IPS-18c (cell line): ENCODE measurements around the gene ZGPAT.
A peak's percentile ranks its signal among the peaks of the same experiment; 100 is the strongest.
"Not testable (repeated sequence)": the region's sequence is repeated elsewhere in the genome, so short reads cannot be mapped to it uniquely, and the experiment has no call there.

Source experiments
- H3K4me3 ChIP-seq: 2 replicates; pipeline ENCODE4 v1.7.0; 2013; ENCODE audit warnings: low read depth, mild to moderate bottlenecking, low read length, moderate library complexity; ENCODE audit not compliant: insufficient read depth
- H3K9me3 ChIP-seq: one replicate; pipeline ENCODE4 v1.6.1; 2013; ENCODE audit warnings: mild to moderate bottlenecking, low read length, moderate library complexity; ENCODE audit not compliant: control insufficient read depth, insufficient read depth

ZGPAT gene

DNA sequence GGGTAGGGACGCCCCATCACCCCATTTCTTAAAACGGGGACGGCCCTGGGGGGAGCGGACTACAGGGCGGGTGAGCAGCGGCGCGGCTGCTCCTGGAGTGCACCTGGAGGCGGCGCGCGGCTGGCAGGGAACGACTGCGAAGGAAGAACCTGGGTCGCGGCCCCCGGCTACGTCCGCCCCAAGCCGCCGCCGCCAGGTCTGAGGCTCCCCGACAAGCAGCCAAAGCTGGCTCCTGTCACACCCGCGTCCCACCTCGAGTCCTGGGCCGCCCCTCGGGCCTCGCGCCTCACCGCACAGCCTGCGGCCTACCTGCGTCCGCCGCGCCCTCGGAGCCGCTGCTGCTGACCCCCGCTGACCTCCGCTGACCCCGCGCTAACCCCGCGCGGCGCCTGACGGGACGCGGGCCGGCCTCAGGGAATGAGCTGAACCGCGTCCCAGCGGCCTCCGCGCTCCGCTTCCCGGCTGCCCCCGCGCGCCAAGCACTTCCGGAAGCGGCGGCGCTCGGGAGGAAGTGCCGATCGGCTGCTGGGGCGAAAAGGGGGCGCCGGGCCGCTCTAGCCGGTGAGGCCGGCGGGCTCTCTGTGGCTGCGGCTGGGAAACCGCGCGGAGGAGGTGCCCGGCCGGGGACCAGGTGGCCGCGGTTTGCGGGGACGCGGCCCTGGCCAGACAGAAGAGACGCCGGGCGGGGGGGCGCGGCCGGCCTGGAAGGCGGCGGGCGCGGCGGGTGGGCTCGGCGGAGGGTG, at the start of gene ZGPAT, which contains the start of gene ARFRP1:
ZGPAT (plus strand) TSS at position 482 of the 743 bp plus-strand sequence. CDS start 542 bp downstream, outside the sequence.
ARFRP1 (minus strand) TSS at position 419 of the 743 bp plus-strand sequence. CDS start 885 bp downstream, outside the sequence.
- H3K9me3 ChIP-seq = no peaks in the 10 kb centered on the region
- H3K4me3 ChIP-seq = peak within 1 kb of the TSS; percentile 90

GRCh38 chr20:63658749-63659187, 49.1 kb upstream of the ZGPAT start:
- Histone ChIP-seq H3K9me3 (no peaks in the 10 kb centered on the region), H3K4me3 (peak overlapping the region; percentile 100)

GRCh38 chr20:63659370-63659769, 48.5 kb upstream of the ZGPAT start:
- H3K4me3 ChIP-seq = peak overlapping the region; percentile 100
- H3K9me3 ChIP-seq = no peaks in the 10 kb centered on the region

DNA sequence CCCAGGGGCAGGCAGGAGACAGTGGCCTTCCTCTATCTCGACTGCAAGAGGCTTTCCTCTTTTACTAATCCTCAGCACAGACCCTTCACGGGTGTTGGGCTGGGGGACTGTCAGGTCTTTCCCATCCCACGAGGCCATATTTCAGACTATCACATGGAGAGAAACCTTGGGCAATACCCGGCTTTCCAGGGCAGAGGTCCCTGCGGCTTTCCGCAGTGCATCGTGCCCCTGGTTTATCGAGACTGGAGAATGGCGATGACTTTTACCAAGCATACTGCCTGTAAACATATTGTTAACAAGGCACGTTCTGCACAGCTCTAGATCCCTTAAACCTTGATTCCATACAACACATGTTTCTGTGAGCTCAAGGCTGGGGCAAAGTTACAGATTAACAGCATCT, 47.7 kb upstream of the ZGPAT start:
- H3K4me3 ChIP-seq, H3K9me3 ChIP-seq: not testable (repeated sequence)

DNA sequence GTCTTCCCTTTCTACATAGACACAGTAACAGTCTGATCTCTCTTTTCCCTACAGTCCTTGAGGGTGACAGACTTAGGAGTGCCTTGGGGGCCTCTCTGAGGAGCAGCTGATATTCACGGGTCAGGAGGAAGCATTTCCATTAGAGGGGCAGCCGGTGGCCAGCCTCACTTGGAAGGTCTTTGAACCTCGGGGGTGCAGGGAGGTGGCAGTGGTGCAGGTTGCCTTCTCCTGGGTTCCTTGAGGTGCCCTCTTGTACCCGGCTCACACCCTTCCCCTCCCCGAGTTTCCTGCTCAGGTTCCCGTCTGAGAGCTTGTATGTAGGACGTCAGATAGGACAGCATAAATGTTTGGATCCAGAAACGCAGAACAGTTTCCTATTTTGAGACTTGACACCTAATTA, 47.2 kb upstream of the ZGPAT start:
- Histone ChIP-seq H3K4me3 (no peak overlapping the region), H3K9me3 (no peaks in the 10 kb centered on the region)

DNA sequence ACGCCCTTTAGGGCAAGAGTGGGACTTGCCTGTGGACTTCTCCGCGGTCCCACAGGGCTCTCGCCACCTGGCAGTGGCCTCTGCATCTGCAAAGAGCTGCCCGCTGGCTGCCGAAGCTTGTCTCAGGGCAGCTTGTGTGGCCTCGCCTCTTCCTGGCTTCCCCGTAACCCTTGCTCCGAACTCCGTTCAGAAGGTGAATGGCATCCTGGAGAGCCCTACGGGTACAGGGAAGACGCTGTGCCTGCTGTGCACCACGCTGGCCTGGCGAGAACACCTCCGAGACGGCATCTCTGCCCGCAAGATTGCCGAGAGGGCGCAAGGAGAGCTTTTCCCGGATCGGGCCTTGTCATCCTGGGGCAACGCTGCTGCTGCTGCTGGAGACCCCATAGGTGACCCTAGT, 46.7 kb upstream of the ZGPAT start:
- Histone ChIP-seq H3K9me3 (no peaks in the 10 kb centered on the region), H3K4me3 (no peak overlapping the region)

- Histone ChIP-seq H3K9me3 (no peaks in the 10 kb centered on the region), H3K4me3 (no peak overlapping the region)
Observed at GRCh38 chr20:63661959-63662812, 45.7 kb upstream of the ZGPAT start.

GRCh38 chr20:63662813-63663189, 45.0 kb upstream of the ZGPAT start:
- Histone ChIP-seq H3K4me3 (no peak overlapping the region), H3K9me3 (no peaks in the 10 kb centered on the region)

DNA sequence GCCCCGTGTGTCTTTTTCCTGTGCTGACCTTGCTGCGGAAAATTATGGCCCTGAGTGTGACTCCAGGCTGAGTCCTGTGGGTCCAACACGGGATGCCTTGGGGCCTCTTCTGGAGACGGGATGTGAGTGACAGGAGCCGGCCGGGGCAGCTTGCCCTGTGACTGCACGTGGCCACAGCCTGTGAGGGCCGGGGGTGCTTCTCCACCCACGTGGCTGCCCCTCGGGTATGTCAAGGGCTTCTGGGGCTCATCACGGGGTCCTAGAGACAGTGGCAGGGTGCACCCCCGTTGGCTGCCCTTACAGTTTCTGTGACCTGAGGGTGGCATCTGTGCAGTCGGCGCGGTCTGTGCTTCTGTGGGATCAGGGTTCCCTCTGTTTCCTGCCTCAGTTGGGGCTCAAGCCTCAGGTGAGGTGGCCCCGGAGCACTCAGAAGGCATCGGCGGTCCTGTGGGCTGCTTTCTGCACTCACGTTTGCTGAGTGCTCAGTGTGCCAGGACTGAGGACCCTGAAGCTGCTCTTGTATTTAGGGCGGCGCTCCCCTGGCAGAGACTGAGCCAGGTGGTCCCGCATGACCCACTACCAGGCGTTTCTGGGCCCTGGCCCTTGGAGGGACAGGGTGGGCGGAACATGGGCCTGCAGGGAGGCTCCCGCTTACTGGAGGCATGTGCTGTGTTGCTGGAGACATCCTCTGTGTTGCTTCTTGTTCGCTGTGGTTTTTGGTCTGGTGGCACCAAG, 44.3 kb upstream of the ZGPAT start:
- Histone ChIP-seq H3K4me3 (no peak overlapping the region), H3K9me3 (no peaks in the 10 kb centered on the region)

GRCh38 chr20:63664143-63664851, 43.5 kb upstream of the ZGPAT start:
- Histone ChIP-seq H3K9me3 (no peaks in the 10 kb centered on the region), H3K4me3 (no peak overlapping the region)

- Histone ChIP-seq H3K9me3 (no peaks in the 10 kb centered on the region), H3K4me3 (no peak overlapping the region)
Observed at GRCh38 chr20:63664861-63665594, 42.8 kb upstream of the ZGPAT start.

DNA sequence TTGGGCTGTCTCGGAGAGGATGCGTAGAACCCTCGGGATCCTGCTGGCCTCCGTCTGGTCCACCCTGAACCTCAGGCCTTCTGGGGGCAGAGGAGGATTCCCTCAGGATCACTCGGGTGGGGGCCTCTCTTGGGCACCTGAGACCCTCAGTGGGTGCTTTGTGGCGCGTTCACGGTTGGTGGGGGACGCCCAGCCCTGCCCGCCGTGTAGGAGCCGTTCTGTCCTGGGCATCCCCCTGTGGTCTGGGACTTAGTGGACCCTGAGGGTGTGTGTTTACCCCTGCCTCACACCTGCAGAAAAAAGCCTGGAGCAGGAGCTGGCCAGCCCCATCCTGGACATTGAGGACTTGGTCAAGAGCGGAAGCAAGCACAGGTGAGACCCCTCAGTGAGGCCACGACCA, 42.1 kb upstream of the ZGPAT start:
- H3K9me3 ChIP-seq = no peaks in the 10 kb centered on the region
- no peak overlapping the region for H3K4me3 ChIP-seq

- H3K9me3 ChIP-seq = no peaks in the 10 kb centered on the region
- no peak overlapping the region for H3K4me3 ChIP-seq
Observed at GRCh38 chr20:63667858-63668257, 40.0 kb upstream of the ZGPAT start.

- Histone ChIP-seq H3K9me3 (no peaks in the 10 kb centered on the region), H3K4me3 (no peak overlapping the region)
Observed at GRCh38 chr20:63668351-63668750, 39.5 kb upstream of the ZGPAT start.

GRCh38 chr20:63671695-63672094, 36.1 kb upstream of the ZGPAT start:
- H3K4me3 ChIP-seq, H3K9me3 ChIP-seq: not testable (repeated sequence)

DNA sequence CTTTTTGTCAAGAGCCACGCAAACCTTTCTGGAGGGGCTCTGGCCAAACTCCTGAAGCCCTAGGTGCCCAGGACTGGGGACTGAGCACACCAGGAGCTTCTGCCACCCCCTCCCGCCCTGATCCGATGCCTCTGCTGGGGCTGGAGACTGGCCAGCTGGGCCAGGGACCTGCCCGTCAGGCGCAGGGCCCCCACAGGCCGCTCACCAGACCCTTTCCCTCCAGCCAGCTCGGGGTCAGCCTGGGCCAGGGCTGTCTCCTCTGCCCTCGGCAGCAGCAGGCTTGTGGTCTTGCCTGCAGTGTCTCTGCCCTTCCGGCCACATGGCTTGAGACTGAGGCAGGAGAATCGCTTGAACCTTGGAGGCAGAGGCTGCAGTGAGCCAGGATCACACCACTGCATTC, 35.2 kb upstream of the ZGPAT start:
- Histone ChIP-seq H3K4me3 (no peak overlapping the region), H3K9me3 (no peaks in the 10 kb centered on the region)
